Thyroid gland (tissue), 4 donors: ENCODE results near the gene NIPBL.
"Not testable (repeated sequence)": the region's sequence is repeated elsewhere in the genome, so short reads cannot be mapped to it uniquely, and the experiment has no call there.

Source experiments
- POLR2A ChIP-seq, 2 donors: fragments of 450-650 bp; IDR thresholded peaks; one replicate each; pipeline ENCODE4 v1.6.1; 2017; ENCODE audit warnings: antibody characterized with exemption in 2 of 2, mild to moderate bottlenecking in 2 of 2, moderate library complexity in 1 of 2
- TF ChIP-seq, protein P1 (sequence below), 6 experiments: fragments of 200-600 bp in 3 of 6; fragments of 450-650 bp in 3 of 6; sonication (generic) in 3 of 6; IDR thresholded peaks; one replicate each; pipeline ENCODE4 v1.5.1; 2016 to 2019; ENCODE audit warnings: antibody characterized with exemption in 6 of 6, mild to moderate bottlenecking in 2 of 6, inconsistent platforms in 1 of 6, moderate library complexity in 1 of 6

DNA sequence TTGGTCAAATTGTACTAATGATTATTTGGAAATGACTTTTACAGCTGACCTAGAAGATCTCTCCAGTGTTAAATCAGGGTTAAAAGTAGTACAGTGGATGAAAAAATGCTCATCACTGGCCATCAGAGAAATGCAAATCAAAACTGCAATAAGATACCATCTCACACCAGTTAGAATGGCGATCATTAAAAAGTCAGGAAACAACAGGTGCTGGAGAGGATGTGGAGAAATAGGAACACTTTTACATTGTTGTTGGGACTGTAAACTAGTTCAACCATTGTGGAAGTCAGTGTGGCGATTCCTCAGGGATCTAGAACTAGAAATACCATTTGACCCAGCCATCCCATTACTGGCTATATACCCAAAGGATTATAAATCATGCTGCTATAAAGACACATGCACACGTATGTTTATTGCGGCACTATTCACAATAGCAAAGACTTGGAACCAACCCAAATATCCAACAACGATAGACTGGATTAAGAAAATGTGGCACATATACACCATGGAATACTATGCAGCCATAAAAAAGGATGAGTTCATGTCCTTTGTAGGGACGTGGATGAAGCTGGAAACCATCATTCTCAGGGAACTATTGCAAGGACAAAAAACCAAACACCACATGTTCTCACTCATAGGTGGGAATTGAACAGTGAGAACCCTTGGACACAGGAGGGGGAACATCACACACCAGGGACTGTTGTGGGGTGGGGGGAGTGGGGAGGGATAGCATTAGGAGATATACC, 15.7 kb downstream of the NIPBL start:
- TF ChIP-seq, protein P1, sequence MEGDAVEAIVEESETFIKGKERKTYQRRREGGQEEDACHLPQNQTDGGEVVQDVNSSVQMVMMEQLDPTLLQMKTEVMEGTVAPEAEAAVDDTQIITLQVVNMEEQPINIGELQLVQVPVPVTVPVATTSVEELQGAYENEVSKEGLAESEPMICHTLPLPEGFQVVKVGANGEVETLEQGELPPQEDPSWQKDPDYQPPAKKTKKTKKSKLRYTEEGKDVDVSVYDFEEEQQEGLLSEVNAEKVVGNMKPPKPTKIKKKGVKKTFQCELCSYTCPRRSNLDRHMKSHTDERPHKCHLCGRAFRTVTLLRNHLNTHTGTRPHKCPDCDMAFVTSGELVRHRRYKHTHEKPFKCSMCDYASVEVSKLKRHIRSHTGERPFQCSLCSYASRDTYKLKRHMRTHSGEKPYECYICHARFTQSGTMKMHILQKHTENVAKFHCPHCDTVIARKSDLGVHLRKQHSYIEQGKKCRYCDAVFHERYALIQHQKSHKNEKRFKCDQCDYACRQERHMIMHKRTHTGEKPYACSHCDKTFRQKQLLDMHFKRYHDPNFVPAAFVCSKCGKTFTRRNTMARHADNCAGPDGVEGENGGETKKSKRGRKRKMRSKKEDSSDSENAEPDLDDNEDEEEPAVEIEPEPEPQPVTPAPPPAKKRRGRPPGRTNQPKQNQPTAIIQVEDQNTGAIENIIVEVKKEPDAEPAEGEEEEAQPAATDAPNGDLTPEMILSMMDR (IDR thresholded peaks at IDR 0.05) = not testable (repeated sequence)
- TF ChIP-seq POLR2A (IDR thresholded peaks at IDR 0.05) = not testable (repeated sequence)
